Stromal cell of bone marrow (primary cell): ENCODE data around the gene MORN5.
"Not testable (repeated sequence)": the region's sequence is repeated elsewhere in the genome, so short reads cannot be mapped to it uniquely, and the experiment has no call there.

Experiments used
- DNase-seq: peaks from one replicate; pipeline ENCODE4 v3.0.0-alpha.2; 2012; ENCODE audit warnings: low read depth

Gene MORN5

GRCh38 chr9:122159026-122159924, at the start of gene MORN5, which contains the start of gene NDUFA8:
TSS of gene MORN5 (plus strand) at chr9:122159908. CDS start at chr9:122159973, 65 bp downstream.
TSS of gene NDUFA8 (minus strand) at chr9:122159779. CDS start at chr9:122159677, 102 bp downstream.
- DNase-seq: peak; percentile 90

GRCh38 chr9:122110100-122110833, 49.4 kb upstream of the MORN5 start:
- DNase-seq: no peak

- no peak for DNase-seq
Observed at GRCh38 chr9:122111413-122112085, 48.2 kb upstream of the MORN5 start.

- DNase-seq: no peak
Observed at GRCh38 chr9:122112238-122112637, 47.5 kb upstream of the MORN5 start.

- no peak for DNase-seq
Observed at GRCh38 chr9:122113574-122113973, 46.1 kb upstream of the MORN5 start.

- DNase-seq: no peak
Observed at GRCh38 chr9:122115176-122116035, 44.3 kb upstream of the MORN5 start.

- DNase-seq: no peak
Observed at GRCh38 chr9:122116040-122116439, 43.7 kb upstream of the MORN5 start.

- DNase-seq: no peak
Observed at GRCh38 chr9:122116448-122117173, 43.1 kb upstream of the MORN5 start.

GRCh38 chr9:122117241-122117640, 42.5 kb upstream of the MORN5 start:
- DNase-seq: not testable (repeated sequence)

GRCh38 chr9:122118343-122119165, 41.2 kb upstream of the MORN5 start:
- DNase-seq: no peak

GRCh38 chr9:122119166-122119521, 40.6 kb upstream of the MORN5 start:
- peak; percentile 24 for DNase-seq

- no peak for DNase-seq
Observed at GRCh38 chr9:122119721-122120120, 40.0 kb upstream of the MORN5 start.

- DNase-seq: no peak
Observed at GRCh38 chr9:122120316-122121071, 39.2 kb upstream of the MORN5 start.

- no peak for DNase-seq
Observed at GRCh38 chr9:122121391-122121790, 38.3 kb upstream of the MORN5 start.

GRCh38 chr9:122121931-122122330, 37.8 kb upstream of the MORN5 start:
- no peak for DNase-seq

- no peak for DNase-seq
Observed at GRCh38 chr9:122122468-122122867, 37.2 kb upstream of the MORN5 start.

- peak; percentile 42 for DNase-seq
Observed at GRCh38 chr9:122122903-122123632, 36.6 kb upstream of the MORN5 start.

- no peak for DNase-seq
Observed at GRCh38 chr9:122124048-122124447, 35.7 kb upstream of the MORN5 start.
